Activated gamma-delta T cell treated with anti-CD3 and anti-CD28 coated beads, Interleukin-2, amount 50 U/mL, for 16 hours (primary cell): ENCODE results near the gene OR5D18.
"Not testable (repeated sequence)": the region's sequence is repeated elsewhere in the genome, so short reads cannot be mapped to it uniquely, and the experiment has no call there.

Experiments used
- DNase-seq: peaks from one replicate; pipeline ENCODE4 v3.0.0-alpha.2; 2020; ENCODE audit warnings: low read depth

Gene OR5D18

DNA sequence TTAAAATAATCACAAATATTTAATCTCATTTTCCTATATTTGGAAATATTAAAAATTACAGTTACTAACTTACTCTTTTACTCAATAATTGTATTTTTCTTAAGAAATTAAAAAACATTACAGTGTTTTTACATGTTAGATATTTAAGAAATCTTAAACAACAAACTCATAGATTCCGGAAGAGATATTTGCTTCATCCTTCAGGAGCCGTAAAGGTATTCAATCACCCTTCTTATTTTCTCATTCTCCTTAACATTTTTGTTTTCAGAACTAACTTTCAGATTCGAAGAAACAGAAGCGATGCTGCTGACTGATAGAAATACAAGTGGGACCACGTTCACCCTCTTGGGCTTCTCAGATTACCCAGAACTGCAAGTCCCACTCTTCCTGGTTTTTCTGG is at the start of gene OR5D18:
OR5D18 (plus strand) TSS at position 301 of the 400 bp plus-strand sequence; CDS start at position 301, 0 bp downstream.
- no peak for DNase-seq

- DNase-seq, result no peak
Measured at GRCh38 chr11:55773138-55773537, 46.3 kb upstream of the OR5D18 start, which contains the start of gene OR5D13. Gene OR5D13, plus strand, starts transcription at chr11:55773438. Its CDS starts 0 bp downstream, at chr11:55773438.

DNA sequence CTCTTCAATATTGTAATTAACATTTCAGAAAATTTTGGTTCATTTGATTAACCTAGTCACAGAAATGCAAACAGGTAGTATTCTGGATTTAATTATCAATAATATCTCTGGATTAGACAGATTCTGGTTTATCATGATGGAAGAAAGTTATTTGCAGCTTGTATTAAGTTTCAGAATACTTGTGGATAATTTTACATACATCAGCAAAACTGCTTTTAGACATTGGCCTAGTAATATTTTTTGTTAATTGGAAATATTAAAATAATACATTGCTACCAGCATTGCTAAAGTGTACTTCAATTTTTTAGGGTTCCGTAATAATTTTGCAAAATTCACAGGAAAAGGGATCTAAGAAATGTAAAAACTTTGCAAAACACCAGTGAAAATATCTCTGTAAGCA is 27.8 kb upstream of the OR5D18 start:
- DNase-seq, result no peak

GRCh38 chr11:55793321-55793720 is 26.1 kb upstream of the OR5D18 start:
- no peak for DNase-seq

DNA sequence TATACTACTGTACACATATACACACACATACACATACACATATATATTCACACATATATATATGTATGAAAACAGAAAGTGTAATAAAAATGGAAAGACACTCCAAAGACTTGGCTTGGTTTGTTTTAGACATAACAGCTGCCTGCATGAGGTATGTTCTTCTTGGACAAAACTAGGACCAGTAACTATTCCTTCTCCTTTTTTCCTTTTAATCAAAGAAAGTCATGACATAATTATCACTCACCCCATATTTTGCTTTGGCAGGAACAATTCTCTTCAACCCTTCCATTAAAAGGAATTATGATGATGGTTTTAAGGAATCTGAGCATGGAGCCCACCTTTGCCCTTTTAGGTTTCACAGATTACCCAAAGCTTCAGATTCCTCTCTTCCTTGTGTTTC is 24.2 kb upstream of the OR5D18 start, which contains the start of gene OR5D14:
OR5D14 (plus strand) TSS at position 301 of the 400 bp plus-strand sequence; CDS start at position 301, 0 bp downstream.
- DNase-seq, result no peak

DNA sequence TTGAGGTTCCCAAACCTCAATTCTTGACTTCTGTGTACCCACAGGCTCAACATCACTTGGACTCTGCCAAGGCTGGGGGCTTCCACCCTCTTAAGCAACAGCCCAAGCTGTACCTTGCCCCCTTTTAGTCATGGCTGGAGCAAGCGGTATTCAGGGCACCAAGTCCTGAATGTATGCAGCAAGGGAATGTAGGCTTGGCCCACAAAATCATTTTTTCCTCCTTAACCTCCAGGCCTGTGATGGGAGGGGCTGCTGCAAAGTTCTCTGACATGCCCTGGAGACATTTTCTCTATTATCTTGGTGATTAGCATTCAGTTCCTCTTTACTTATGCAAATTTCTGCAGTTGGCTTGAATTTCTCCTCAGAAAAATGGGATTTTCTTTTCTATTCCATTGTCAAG is 13.2 kb upstream of the OR5D18 start:
- no peak for DNase-seq

GRCh38 chr11:55811067-55811466 is 8.4 kb upstream of the OR5D18 start, which contains the start of gene OR5L1:
Gene OR5L1, plus strand, starts transcription at chr11:55811367. Its CDS starts 100 bp downstream, at chr11:55811467.
- no peak for DNase-seq

- no peak for DNase-seq
Measured at GRCh38 chr11:55826919-55827318, 7.5 kb downstream of the OR5D18 start, which contains the start of gene OR5L2. Gene OR5L2, plus strand, starts transcription at chr11:55827219. Its CDS starts 0 bp downstream, at chr11:55827219.

GRCh38 chr11:55838452-55838851 is 19.0 kb downstream of the OR5D18 start, which contains the start of gene OR5D16:
Gene OR5D16, plus strand, starts transcription at chr11:55838752. Its CDS starts 0 bp downstream, at chr11:55838752.
- DNase-seq, result no peak

GRCh38 chr11:55847453-55847852 is 28.0 kb downstream of the OR5D18 start:
- DNase-seq, result no peak

- DNase-seq, result no peak
Measured at GRCh38 chr11:55849037-55849436, 29.6 kb downstream of the OR5D18 start.

- DNase-seq, result no peak
Measured at GRCh38 chr11:55852141-55852540, 32.7 kb downstream of the OR5D18 start.

DNA sequence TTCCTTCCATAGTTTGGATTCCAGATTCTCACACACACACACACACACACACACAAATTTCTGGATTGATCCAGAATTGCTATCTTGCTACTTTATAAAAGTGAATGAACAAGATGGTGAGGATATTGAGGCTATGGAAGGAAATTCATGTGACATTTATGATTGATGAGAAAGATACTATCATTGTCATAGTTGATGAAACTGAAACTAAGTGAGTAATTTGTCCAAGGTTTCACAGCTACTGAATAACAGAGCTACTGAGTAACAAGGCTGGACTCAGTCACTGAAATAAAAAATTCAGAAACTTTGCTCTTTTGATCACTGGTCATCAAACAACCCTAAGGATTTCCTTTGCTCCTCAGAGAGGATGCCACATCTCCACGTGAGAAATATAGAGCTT is 35.3 kb downstream of the OR5D18 start:
- no peak for DNase-seq

DNA sequence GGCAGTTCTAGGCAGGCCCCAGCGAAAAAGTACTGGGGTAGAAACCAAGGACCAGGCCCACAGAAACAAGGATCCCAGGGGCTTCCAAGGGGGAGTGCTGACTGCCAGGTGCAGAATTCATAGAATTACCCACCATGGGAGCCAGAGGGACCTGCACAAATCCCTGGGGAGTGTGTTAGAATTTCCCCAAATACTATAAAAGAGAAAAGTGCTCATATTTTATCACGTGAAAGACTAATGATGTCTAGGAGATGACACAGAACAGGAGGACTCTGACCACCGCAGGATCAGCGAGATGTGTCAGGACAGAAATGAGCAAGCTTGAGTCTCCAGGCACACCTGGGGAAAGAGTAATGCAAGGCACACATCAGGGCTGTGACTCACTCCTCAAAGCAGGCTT is 47.9 kb downstream of the OR5D18 start:
- not testable (repeated sequence) for DNase-seq
